IMR-90 (cell line): ENCODE data around the gene SNTG2.

Experiments
- BHLHE40 ChIP-seq: fragments of 150-350 bp; IDR thresholded peaks from 2 replicates; pipeline ENCODE4 v1.6.1; 2016; ENCODE audit warnings: mild to moderate bottlenecking, low read depth, low read length
- CEBPB ChIP-seq: IDR thresholded peaks from 2 replicates; pipeline ENCODE4 v1.6.1; 2012; ENCODE audit warnings: low read depth, low read length, improper control_type of control experiment
- CHD1 ChIP-seq: IDR thresholded peaks from 2 replicates; pipeline ENCODE4 v1.6.1; 2012; ENCODE audit warnings: low read depth, low read length, improper control_type of control experiment
- CTCF ChIP-seq: conservative IDR thresholded peaks from 2 replicates; pipeline ENCODE4 v1.5.1; 2012; ENCODE audit warnings: mild to moderate bottlenecking, low read depth, low read length, improper control_type of control experiment
- FOS ChIP-seq: fragments of 150-350 bp; IDR thresholded peaks from 2 replicates; pipeline ENCODE4 v1.6.1; 2016; ENCODE audit warnings: low read depth, low read length
- MAZ ChIP-seq: IDR thresholded peaks from 2 replicates; pipeline ENCODE4 v1.6.1; 2012; ENCODE audit warnings: low read depth, mild to moderate bottlenecking, low read length, improper control_type of control experiment, moderate library complexity, borderline replicate concordance
- MXI1 ChIP-seq: IDR thresholded peaks from 2 replicates; pipeline ENCODE4 v1.6.1; 2012; ENCODE audit warnings: low read depth, mild to moderate bottlenecking, low read length, moderate library complexity, borderline replicate concordance
- POLR2A ChIP-seq: IDR thresholded peaks from 2 replicates; pipeline ENCODE4 v1.6.1; 2012; ENCODE audit warnings: mild to moderate bottlenecking, low read depth, low read length
- RAD21 ChIP-seq: IDR thresholded peaks from 2 replicates; pipeline ENCODE4 v1.6.1; 2012; ENCODE audit warnings: low read length, improper control_type of control experiment
- RCOR1 ChIP-seq: IDR thresholded peaks from 2 replicates; pipeline ENCODE4 v1.6.1; 2012; ENCODE audit warnings: mild to moderate bottlenecking, low read length, improper control_type of control experiment; ENCODE audit not compliant: insufficient replicate concordance
- RFX5 ChIP-seq: IDR thresholded peaks from 2 replicates; pipeline ENCODE4 v1.8.0; 2012; ENCODE audit warnings: low read depth, mild to moderate bottlenecking, low read length, moderate library complexity
- SMC3 ChIP-seq: fragments of 150-350 bp; IDR thresholded peaks from 2 replicates; pipeline ENCODE4 v1.6.1; 2016; ENCODE audit warnings: low read depth, mild to moderate bottlenecking, antibody characterized with exemption, low read length, moderate library complexity
- USF2 ChIP-seq: fragments of 150-350 bp; IDR thresholded peaks from 2 replicates; pipeline ENCODE4 v1.6.1; 2017; ENCODE audit warnings: mild to moderate bottlenecking, antibody characterized with exemption, low read length, low read depth
- TF ChIP-seq, protein P1 (sequence below): fragments of 150-350 bp; IDR thresholded peaks from 2 replicates; pipeline ENCODE4 v1.6.1; 2016; ENCODE audit warnings: low read depth, mild to moderate bottlenecking, low read length, moderate library complexity, borderline replicate concordance

DNA sequence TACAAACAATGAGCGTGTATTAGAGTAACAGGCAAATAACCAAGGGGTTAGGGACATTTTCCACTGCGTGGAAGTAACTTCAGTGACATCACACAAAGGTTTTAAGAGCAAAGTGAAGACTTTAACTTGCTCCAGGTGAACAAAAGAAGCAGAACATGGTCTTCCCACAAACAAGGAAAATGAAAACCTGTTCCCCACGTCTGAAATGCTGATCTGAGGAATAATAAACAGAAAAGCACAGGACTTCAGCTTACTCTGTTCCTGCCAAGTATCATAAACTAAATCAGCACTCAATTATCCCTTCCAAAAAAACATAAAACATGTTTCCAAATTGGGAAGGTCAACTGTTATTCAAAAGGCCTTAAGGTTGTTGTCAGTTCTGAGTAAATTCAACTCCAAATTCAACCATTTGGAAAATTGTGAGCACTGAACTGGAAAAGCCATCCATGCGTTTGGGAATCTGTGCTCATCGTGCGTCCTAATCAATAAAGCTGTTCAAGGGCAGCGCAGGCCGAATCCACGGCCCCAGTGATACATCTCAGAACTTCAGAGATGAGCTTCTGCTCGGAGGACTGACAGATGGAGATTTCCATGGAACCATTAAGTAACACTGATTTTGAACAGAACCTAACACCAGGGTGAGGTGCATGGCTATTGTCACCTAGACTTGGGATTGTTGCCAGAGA is 7.7 kb upstream of the SNTG2 start:
- TF ChIP-seq CTCF (no peak), USF2 (no peak), RCOR1 (no peak), MAZ (no peak), RAD21 (no peak), POLR2A (no peak), SMC3 (no peak), RFX5 (no peak), CHD1 (no peak), FOS (no peak), MXI1 (no peak), BHLHE40 (no peak), CEBPB (no peak)
- TF ChIP-seq, protein P1, sequence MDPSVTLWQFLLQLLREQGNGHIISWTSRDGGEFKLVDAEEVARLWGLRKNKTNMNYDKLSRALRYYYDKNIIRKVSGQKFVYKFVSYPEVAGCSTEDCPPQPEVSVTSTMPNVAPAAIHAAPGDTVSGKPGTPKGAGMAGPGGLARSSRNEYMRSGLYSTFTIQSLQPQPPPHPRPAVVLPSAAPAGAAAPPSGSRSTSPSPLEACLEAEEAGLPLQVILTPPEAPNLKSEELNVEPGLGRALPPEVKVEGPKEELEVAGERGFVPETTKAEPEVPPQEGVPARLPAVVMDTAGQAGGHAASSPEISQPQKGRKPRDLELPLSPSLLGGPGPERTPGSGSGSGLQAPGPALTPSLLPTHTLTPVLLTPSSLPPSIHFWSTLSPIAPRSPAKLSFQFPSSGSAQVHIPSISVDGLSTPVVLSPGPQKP = no peak
